H1 (cell line): ENCODE data around the gene TSPAN17.

Experiments used
- EGR1 ChIP-seq: IDR thresholded peaks from 2 replicates; pipeline ENCODE4 v1.6.1; 2011; ENCODE audit warnings: low read depth, low read length, borderline replicate concordance
- EP300 ChIP-seq, 2 experiments: IDR thresholded peaks; 1 replicate in 1 of 2; 2 replicates in 1 of 2; pipeline ENCODE4 v1.6.1; 2011 to 2012; ENCODE audit warnings: low read depth in 2 of 2, low read length in 2 of 2, mild to moderate bottlenecking in 2 of 2, borderline replicate concordance in 1 of 2, inconsistent platforms in 1 of 2, moderate library complexity in 1 of 2
- FOSL1 ChIP-seq: IDR thresholded peaks from 2 replicates; pipeline ENCODE4 v1.6.1; 2011; ENCODE audit warnings: mild to moderate bottlenecking, low read depth, low read length, moderate library complexity; ENCODE audit not compliant: insufficient read depth
- JUN ChIP-seq: IDR thresholded peaks from 2 replicates; pipeline ENCODE4 v1.6.1; 2011; ENCODE audit warnings: low read depth, mild to moderate bottlenecking, improper control_type of control experiment, low read length
- POLR2A ChIP-seq, 2 experiments: IDR thresholded peaks; 1 replicate in 1 of 2; 2 replicates in 1 of 2; pipeline ENCODE4 v1.6.1; 2011; ENCODE audit warnings: low read depth in 2 of 2, low read length in 2 of 2, mild to moderate bottlenecking in 2 of 2; ENCODE audit errors: control extremely low read depth in 1 of 2
- POLR2AphosphoS5 ChIP-seq: IDR thresholded peaks from 2 replicates; pipeline ENCODE4 v1.6.1; 2011; ENCODE audit warnings: low read depth, low read length
- RNF2 ChIP-seq: fragments of 200-900, 300-1000 bp; sonication (generic); IDR thresholded peaks from 2 replicates; pipeline ENCODE4 v1.7.1; 2016; ENCODE audit warnings: borderline replicate concordance, low read depth, mild to moderate bottlenecking, antibody characterized with exemption, low read length; ENCODE audit not compliant: poor library complexity, severe bottlenecking; ENCODE audit errors: missing control alignments
- SIRT6 ChIP-seq: IDR thresholded peaks from one replicate; pipeline ENCODE4 v1.7.1; 2012; ENCODE audit warnings: low read length, inconsistent platforms
- SP1 ChIP-seq: IDR thresholded peaks from 2 replicates; pipeline ENCODE4 v1.6.1; 2011; ENCODE audit warnings: low read depth, low read length
- TAF1 ChIP-seq: IDR thresholded peaks from 2 replicates; pipeline ENCODE4 v1.6.1; 2011; ENCODE audit warnings: mild to moderate bottlenecking, low read depth, low read length
- TEAD4 ChIP-seq: IDR thresholded peaks from 2 replicates; pipeline ENCODE4 v1.6.1; 2012; ENCODE audit warnings: low read depth, low read length, inconsistent platforms, mixed read lengths
- TF ChIP-seq, protein P1 (sequence below), 3 experiments: IDR thresholded peaks; 1 replicate in 2 of 3; 2 replicates in 1 of 3; pipeline versions ENCODE4 v1.5.1 to v1.6.1; 2011; ENCODE audit warnings: low read length in 3 of 3, mild to moderate bottlenecking in 3 of 3, inconsistent platforms in 2 of 3, low read depth in 1 of 3, moderate library complexity in 1 of 3; ENCODE audit not compliant: insufficient read depth in 1 of 3; ENCODE audit errors: control extremely low read depth in 1 of 3

GRCh38 chr5:176664479-176664878, 17.2 kb downstream of the TSPAN17 start:
- TF ChIP-seq EGR1: no peak
- no peak for TF ChIP-seq POLR2AphosphoS5
- TF ChIP-seq POLR2A (IDR thresholded peaks at IDR 0.05; ENCODE audit: control extremely low read depth in 1 of 2, low read depth in 2 of 2, low read length in 2 of 2): no peak
- no peak for TF ChIP-seq SIRT6
- TF ChIP-seq, protein P1, sequence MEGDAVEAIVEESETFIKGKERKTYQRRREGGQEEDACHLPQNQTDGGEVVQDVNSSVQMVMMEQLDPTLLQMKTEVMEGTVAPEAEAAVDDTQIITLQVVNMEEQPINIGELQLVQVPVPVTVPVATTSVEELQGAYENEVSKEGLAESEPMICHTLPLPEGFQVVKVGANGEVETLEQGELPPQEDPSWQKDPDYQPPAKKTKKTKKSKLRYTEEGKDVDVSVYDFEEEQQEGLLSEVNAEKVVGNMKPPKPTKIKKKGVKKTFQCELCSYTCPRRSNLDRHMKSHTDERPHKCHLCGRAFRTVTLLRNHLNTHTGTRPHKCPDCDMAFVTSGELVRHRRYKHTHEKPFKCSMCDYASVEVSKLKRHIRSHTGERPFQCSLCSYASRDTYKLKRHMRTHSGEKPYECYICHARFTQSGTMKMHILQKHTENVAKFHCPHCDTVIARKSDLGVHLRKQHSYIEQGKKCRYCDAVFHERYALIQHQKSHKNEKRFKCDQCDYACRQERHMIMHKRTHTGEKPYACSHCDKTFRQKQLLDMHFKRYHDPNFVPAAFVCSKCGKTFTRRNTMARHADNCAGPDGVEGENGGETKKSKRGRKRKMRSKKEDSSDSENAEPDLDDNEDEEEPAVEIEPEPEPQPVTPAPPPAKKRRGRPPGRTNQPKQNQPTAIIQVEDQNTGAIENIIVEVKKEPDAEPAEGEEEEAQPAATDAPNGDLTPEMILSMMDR (IDR thresholded peaks at IDR 0.05; ENCODE audit: control extremely low read depth in 1 of 3, insufficient read depth in 1 of 3, low read depth in 1 of 3, low read length in 3 of 3): no peak
- TF ChIP-seq EP300 (IDR thresholded peaks at IDR 0.05; ENCODE audit: borderline replicate concordance in 1 of 2, low read depth in 2 of 2, low read length in 2 of 2): no peak
- no peak for TF ChIP-seq TEAD4
- no peak for TF ChIP-seq RNF2
- TF ChIP-seq JUN: no peak
- TF ChIP-seq SP1: no peak
- TF ChIP-seq TAF1: no peak
- TF ChIP-seq FOSL1: no peak
